ENCODE measurements around the gene ADAMTS17.

The ADAMTS17 gene

DNA sequence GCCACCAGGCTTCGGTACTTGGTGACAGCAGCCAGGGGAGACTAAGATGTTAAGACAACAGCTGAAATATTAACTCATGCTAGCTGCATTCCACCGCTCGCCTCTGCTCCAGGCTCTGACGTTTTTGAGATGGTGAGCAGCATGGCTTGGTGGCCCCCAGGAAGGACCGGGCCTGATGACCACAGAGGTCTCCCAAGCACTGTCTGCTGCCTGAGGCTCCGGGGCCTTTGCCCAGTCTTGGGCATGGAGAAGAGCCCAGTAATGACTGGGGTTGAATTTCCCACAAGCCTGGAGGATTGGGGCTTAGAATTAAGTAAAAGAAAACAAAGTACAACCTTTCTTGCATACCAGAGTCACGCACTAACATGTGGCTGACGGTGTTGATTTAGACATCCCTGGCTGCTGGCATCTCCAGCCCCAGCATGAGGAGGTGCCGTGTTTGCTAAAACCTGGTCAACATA is 364.9 kb downstream of the ADAMTS17 start:
- no peak for DNase-seq (ENCODE audit: low spot score)

DNA sequence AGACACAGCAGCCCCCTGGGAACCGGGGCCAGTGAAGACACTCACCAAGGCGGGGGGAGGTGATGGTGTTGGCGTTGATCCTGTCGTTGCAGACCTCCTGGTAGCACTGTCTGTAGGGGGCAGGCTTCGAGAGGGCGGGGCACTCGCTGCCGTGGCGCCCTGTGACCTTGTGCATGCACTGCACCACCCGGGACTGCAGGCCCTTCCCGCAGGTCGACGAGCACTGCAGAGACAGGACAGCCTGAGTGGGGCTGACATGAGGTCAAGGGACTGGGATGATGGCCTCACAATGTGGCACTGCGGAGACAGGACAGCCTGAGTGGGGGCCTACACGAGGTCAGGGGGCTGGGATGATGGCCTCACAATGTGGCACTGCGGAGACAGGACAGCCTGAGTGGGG is 365.8 kb downstream of the ADAMTS17 start:
- DNase-seq (ENCODE audit: low spot score): no peak

DNA sequence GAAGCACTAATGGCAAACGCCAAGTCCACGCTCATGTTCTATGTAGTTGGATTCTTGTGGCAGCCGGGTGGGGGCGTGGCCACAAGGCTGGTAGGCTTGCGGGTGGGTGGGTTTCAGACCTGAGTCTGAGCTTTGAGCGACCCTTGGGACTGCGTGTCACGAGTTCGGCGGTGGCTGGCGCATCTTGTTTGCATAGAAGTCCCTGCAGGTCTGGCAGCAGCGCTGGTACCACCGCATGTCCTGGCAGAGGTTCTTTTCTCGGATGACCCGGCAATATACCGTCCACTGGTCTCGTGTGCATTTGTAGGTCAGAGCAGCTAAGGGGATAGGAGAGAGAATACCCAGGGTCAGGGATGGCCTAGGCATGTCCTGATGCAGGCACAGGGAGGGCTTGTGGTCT is 367.5 kb downstream of the ADAMTS17 start:
- DNase-seq (ENCODE audit: low spot score): no peak

DNA sequence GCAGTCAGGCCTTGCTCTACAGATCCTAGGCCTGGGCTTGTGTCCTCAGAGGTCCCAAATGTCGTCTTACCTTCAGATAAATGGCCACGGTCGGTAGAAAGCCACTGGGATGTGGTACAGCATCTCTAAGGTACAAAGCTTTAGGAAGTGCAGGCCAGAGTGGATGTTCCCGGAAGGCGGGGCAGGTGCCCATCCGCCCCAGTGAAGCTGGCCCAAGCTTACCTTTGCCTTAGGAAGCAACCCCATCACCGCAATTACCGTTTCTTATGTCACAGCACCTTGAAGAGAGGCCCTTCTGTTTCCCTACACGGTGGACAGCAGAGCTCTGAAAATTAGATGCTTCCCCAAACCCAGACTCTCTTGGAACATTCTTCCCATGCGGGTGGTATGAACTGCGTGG is 368.4 kb downstream of the ADAMTS17 start:
- no peak for DNase-seq (ENCODE audit: low spot score)

DNA sequence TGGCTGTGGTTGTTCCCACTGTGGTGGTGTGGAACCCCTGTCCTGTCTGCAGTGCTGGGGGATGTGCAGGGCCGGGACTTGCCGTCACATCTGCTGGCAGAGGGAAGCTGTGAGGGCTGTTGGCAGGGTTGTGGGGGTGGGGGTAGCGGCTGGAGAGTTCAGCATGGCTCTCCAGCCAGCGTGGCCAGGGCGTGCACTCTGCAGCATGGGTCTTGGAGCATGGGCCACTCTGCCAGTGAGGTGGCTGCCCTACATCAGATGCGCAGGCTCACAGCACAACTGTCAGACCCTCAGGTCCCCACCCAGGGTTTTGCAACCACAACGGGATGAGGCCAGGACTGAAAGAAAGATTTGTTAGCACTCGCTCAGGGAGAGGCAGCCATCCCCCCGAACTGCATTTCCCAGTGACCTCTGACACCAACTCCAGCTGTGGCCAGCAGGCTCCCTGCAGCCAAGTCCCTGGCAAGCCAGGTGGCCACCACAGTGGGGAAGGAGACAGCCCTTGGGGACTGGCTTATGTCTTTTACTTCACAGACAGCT is 370.8 kb downstream of the ADAMTS17 start:
- DNase-seq (ENCODE audit: low spot score): peak; percentile 60

DNA sequence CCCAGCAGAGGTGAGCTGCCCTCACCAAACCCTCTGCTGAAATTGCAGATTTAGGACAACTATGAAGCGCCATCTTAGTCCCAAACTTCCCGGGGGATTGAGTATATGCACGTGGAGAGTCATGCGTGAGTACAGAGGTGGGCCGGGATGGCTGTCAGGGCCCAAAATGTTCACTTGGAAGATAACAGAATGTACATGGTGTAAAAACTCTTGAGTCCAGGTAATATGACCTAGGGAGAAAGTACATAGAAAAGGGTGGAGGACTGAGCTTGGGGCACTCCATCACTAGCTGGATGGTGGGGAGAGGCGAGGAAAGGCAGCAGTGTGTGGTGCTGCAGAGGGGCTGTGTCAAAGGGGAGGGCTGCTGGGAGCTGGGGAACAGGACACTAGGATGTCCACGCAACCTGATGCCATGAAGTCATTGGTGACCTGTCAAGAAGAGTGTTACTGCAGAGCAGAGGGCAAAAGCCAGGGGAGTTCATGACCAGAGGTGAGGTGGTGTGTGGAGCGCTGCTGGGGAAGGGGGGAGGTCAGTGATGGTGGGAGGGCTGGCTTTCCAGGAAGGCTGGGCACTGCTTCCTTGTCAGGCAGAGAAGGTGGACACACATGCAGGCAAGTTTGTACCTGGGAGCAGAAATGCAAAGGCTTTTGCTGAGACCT is 372.4 kb downstream of the ADAMTS17 start:
- DNase-seq (ENCODE audit: low spot score): peak; percentile 60

DNA sequence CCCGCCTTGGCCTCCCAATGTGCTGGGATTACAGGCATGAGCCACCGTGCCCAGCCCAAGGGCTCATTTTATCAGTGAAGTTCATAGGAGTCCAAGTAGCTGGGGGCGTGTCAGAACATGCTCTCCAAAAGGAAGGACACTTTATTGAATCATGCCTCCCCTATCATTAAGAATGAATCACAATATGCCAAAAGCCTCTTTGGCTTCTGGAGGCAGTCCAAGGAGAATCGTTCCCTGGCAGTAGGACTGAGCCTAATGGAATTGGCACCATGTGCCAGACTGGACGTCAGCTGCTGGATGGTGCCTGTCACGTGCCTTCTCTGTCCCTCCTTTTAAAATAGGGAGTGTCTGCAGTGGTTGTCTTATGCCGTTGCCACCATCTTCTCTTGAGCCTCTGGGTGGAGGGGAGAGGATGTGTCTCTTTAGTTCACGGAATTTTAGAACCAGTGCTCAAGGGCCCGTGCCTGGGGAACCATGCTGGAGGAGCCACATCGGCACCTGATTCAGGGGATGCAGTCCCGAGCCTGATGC is 373.9 kb downstream of the ADAMTS17 start:
- DNase-seq (ENCODE audit: low spot score): peak; percentile 37

DNA sequence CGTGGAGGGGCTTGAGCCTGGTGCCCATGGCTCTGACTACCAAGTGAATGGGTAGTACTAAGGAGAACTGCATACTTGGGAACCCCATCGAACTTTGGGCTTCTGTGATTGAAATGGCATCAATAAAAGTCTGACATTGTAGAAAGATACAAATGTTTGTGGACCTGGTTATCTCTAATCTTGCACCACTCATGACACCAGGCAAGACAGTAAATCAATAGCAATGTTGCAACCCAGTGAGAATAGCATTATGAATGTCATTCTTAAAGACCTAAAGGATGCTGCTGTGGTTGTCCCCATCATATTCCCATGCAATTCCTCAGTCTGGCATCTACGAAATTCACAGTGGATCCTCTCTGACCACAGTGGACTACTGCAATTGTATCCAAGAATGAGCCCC is 375.0 kb downstream of the ADAMTS17 start:
- no peak for DNase-seq (ENCODE audit: low spot score)

DNA sequence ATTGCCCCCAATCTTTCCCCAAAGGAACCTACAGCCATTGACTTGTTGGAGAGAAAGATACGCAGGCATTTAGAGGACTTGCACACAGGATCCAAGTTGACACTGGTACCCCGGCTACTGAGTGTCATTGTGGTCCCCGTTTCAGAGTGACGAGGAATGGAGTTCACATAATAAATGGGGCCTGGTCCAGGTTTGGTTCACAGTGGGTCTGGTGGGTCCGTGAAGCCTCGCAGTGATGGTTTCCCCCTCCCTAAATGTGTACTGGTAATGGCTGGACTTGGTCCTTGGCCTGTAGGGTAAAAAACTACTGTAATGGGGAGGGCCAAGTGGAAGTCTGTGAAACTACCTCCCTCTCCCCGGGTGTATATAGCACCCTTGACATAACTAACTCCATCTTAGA is 376.4 kb downstream of the ADAMTS17 start:
- peak; percentile 37 for DNase-seq (ENCODE audit: low spot score)

DNA sequence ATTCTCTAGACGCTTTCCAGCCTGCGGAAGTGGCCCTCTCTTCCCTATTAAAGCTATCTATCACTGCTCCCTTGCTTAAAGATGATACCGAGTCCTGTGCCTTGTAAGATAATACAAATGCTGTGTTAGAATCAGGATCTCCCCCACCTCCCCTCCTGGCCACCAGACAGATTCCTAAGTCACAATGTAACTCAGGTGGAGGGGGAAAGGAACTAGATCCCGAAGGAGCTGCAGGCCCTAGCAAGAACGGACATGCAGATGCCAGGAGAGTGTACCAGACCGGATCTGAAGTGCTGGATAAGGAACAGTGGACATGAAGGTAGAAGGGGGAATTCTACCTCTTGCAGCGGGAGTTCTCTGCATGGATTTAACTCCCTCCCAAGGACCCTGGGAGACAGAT is 377.8 kb downstream of the ADAMTS17 start:
- no peak for DNase-seq (ENCODE audit: low spot score)

DNA sequence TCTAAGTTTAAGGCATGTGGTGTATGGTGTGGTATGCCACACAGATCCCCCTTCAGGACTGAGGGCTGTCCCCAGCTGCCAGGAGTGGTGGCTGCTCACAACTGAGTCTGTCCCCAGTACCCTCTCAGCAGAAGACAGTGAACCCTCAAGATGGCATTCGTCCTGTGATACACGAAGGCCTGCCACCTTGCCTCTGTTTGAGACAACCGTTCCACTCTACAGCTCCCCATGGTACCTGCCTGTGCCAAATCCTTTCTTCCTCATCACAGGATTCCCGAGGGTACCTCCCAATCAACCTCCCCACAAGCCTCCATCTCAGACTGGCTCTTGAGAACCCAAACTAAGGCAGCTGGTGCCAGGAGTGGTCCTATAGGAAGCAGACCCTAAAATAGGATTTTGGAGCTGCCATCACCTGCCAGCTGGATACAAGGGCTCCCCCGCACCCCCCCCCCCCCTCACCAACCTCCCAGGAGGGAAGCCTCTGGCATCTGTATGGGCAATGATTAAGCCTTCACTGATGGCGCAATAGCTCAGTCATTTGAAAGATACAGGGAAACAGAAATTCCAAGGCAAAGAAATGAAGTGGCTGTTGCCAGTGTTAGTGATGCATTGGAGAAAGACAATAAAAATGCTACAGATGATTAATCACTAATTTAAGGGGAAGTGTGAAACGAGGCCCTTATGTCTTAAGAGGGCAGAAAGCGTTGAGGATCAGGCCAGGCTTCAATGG is 378.5 kb downstream of the ADAMTS17 start:
- peak; percentile 12 for DNase-seq (ENCODE audit: low spot score)

DNA sequence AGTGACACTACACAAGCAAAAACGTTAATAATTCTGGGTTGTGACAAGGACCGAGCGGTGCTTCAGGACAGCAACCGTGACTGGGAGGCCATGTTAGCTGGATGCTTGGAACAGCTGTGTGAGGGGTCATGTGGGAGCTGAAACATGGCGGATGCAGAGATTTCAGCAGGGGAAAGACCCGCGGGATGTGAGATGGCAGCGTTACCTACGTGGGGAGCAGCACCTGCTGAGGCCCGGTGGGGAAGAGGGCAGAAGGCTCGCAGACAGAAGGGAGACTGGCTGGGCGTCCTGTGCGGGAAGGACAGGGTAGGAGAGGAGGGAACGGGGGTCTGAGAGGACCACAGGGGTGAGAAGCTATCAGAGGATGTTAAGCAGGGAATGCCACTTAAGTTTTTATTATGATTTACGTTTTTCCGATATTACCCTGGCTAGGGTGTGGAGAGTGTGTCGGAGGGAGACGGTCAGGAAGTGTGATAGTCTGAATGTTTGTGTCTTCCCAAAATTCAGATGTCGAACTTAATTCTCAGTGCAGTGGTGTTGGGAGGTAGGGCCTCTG is 379.7 kb downstream of the ADAMTS17 start:
- DNase-seq (ENCODE audit: low spot score): no peak

DNA sequence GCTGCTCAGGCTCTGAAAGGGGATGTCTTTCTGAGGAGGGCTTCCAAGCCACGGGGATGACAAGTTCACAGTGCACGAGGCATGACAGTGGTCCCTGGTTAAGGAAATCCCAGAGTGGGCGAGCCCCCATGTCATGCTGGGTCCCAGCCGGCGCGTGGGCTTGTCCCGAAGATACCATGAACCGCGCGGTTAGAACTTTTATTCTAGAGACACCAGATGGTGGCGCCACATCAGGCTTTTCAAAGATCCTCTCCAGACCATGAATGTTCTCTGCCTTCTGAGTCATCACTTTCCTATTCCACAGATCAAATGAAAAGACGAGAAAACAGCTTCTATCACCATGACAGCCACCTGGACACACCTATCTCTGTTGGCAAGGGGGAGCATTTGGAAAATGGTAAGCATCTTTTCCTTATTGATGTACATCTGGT is 380.7 kb downstream of the ADAMTS17 start:
- peak; percentile 47 for DNase-seq (ENCODE audit: low spot score)

DNA sequence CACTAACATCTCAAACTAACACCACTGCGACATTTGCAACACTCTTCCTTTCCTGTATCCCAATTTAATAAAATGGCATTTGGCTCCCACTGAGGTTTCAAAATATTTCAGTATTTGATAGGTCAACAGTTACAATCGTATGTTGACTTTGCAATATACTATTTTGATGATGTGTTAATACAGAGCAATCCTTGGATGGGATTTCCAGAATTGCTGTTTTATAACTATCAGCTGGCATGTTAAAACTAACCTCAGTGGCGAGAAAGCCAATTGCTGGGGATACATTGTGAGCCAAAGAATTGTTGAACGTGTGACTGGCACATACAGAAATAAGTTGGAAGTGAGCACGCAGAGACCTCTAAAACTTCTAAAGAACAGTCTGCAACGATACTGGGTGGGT is 382.4 kb downstream of the ADAMTS17 start:
- DNase-seq (ENCODE audit: low spot score): no peak

DNA sequence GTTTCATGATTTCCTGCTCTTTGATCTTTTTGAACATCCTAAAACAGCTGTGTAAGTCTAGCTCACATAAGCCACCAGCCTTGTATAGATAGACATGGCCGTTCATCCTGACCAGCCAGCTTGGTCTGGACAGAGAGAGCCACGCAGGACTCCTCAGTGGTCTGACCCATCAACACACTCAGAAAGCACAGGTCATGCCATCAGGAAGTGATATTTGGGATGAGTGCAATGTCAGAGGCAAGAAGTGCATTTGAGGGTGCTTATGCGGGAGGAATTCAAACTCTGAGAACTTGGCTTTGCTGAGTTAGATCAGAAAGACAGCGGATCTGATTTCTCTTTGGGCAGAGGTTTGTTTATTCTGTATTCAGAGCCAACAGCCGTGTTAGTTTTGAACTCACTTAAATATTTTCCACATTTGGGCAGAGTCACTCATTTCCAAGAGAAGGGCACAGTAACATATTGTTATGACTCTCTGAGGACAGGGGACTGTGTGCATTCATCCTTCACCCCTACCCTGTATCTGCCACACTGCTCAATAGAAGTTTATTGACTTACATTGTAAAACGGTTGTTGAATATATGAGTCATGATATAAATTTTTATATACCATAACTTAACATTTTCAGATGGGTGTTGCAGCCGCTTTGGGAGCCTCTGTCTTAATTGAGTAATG is 383.2 kb downstream of the ADAMTS17 start:
- peak; percentile 26 for DNase-seq (ENCODE audit: low spot score)

DNA sequence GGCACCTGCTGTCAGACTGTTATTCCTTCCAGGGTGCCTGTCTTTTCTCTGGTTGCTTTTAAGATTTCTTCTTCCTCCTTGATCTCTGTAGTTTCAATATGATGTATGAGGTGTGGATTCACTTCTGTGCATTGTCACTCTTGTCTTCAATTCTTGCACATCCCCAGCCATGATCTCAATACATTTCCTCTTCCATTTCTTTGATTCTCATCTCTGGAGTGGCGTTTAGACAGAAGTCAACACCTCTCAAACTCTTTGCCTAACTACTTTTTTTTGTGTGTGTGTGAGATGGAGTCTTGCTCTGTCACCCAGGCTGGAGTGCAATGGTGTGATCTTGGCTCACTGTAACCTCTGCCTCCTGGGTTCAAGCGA is 384.1 kb downstream of the ADAMTS17 start:
- no peak for DNase-seq (ENCODE audit: low spot score)

DNA sequence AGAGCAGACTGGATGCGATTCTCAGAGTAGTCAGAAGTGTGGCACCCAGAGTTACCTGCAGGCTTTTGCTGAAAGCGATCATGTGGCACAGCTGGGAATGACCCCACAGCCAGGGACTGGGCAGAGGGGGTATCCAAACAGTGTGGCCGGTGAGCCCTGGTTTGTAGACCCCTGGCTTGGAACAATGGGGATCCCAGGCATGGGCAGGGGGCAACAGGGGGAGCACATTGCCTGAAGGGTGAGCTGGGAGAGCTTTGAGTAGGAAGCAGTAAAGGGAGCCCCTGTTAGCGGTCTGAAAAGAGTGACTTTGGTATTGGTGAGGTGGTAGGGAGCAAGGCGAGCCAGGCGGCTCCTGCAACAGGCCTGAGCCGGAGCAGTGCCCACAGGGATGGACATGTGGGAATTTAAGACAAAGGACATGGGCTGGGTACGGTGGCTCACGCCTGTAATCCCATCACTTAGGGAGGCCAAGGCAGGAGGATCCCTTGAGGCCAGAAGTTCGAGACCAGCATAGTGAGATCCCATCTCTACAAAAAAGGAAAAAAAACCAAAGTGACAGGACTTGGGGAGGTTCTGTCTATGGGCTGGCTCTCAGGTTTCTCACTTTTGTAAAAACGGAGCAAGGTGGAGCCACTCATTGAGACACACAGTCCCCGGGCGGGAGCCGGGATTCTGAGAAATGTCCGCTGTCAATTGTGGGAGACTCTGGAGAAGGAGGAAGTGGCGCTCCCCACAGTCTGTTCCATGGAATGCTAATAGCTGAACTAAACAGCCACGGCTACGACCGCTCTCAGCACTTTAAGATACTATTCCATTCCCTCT is 384.7 kb downstream of the ADAMTS17 start:
- peak; percentile 36 for DNase-seq (ENCODE audit: low spot score)

DNA sequence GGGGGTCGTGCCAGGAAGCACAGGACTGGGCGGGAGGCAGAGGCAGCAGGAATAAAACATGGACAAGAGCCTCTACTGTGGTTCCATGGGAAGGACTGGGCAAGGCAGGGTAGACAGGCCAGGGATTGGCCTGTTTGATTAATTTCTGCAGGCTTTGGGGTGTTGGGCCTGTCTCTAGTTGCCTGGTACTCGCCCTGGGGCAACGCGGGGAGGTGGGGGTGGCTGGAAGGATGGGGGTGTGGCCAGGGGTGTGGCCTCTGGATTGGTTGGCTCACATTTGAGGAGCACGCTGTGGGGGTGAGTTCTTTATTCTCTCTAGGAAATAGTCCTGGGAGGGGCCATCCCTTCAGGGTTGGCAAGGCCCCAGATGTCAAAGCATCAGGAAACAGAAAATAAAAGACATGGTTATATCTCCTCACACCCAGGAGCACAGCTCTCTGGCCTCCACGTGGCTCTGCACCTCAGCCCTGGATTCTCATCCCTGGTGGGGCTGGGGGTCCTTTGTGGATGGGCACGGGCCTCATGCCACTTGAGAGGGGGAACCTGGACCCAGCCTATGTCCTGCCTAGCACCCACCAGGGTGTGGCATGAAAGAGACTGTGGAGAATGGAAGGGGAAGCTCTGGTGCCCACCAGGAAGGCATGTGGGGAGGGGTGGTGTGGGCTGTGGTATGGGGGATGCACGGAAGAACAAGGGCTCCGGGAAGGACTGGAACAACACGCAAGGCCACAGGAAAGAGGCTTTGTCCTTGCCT is 385.6 kb downstream of the ADAMTS17 start:
- DNase-seq (ENCODE audit: low spot score): peak; percentile 50

DNA sequence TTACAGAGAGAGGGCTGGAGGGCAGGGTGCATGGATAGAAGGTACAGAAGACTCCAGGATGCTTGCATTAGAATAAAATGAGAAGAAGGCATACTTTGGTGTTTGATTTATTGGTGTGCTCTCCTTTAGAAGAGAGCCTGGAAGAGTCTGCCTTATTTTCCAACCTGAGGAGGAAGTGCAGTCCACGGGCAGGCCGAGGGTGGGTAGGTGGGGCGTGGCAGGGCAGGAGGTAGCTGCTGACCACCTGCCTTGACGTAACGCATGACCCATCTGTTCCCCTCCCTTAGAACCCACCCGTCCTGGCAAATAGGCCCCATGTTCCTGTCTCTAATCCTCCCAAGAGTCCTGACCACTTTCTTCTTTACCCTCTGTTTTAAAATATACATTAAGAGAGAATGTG is 386.2 kb downstream of the ADAMTS17 start:
- peak; percentile 31 for DNase-seq (ENCODE audit: low spot score)

DNA sequence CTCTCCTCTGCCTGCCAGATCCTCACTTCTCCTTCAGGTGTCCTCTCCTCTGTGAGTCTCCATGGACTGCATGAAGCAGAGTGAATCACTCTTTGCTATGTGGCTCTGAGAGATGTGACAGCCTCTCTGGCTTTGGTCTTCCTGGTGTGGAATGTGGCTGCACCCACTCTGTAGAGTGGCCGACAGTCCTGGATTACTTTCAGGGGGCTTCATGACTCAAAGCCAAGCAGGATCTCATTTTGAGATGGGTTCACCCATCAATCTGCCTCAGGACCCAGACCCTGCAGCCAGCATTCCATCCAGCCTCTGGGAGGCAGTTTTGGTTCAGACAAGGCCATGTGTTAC is 386.6 kb downstream of the ADAMTS17 start:
- DNase-seq (ENCODE audit: low spot score): peak; percentile 18
